Stimulated activated CD4-positive, alpha-beta T cell treated with anti-CD3 and anti-CD28 coated beads, Interleukin-1b, Interleukin-23, amount 100 ng/mL, for 48 hours (primary cell): ENCODE data around the gene DOCK1.
"Not testable (repeated sequence)": the region's sequence is repeated elsewhere in the genome, so short reads cannot be mapped to it uniquely, and the experiment has no call there.

Source experiments
- DNase-seq: peaks from one replicate; pipeline ENCODE4 v3.0.0-alpha.2; 2020

DOCK1 gene

GRCh38 chr10:126903656-126904360 lies 1.4 kb upstream of the DOCK1 start:
- no peak for DNase-seq

- DNase-seq: no peak
Observed at GRCh38 chr10:126904516-126904817, 761 bp upstream of the DOCK1 start.

GRCh38 chr10:126905776-126906703 lies 812 bp downstream of the DOCK1 start:
- DNase-seq: no peak

- no peak for DNase-seq
Observed at GRCh38 chr10:126906704-126907422, 1.6 kb downstream of the DOCK1 start.

GRCh38 chr10:126907423-126907970 lies 2.3 kb downstream of the DOCK1 start:
- no peak for DNase-seq

- DNase-seq: no peak
Observed at GRCh38 chr10:126908225-126908624, 3.0 kb downstream of the DOCK1 start.

GRCh38 chr10:126908729-126909128 lies 3.5 kb downstream of the DOCK1 start:
- DNase-seq: no peak

- DNase-seq: no peak
Observed at GRCh38 chr10:126909147-126909546, 3.9 kb downstream of the DOCK1 start.

- no peak for DNase-seq
Observed at GRCh38 chr10:126910196-126910595, 5.0 kb downstream of the DOCK1 start.

- DNase-seq: no peak
Observed at GRCh38 chr10:126910798-126911197, 5.6 kb downstream of the DOCK1 start.

GRCh38 chr10:126911301-126911700 lies 6.1 kb downstream of the DOCK1 start:
- no peak for DNase-seq

- no peak for DNase-seq
Observed at GRCh38 chr10:126913316-126913715, 8.1 kb downstream of the DOCK1 start.

GRCh38 chr10:126914561-126914960 lies 9.3 kb downstream of the DOCK1 start:
- DNase-seq: no peak

GRCh38 chr10:126916952-126917351 lies 11.7 kb downstream of the DOCK1 start:
- not testable (repeated sequence) for DNase-seq

- no peak for DNase-seq
Observed at GRCh38 chr10:126917375-126917774, 12.1 kb downstream of the DOCK1 start.

- no peak for DNase-seq
Observed at GRCh38 chr10:126917975-126918908, 13.0 kb downstream of the DOCK1 start.

GRCh38 chr10:126919426-126919825 lies 14.2 kb downstream of the DOCK1 start:
- DNase-seq: no peak

GRCh38 chr10:126921162-126921561 lies 15.9 kb downstream of the DOCK1 start:
- no peak for DNase-seq

- DNase-seq: no peak
Observed at GRCh38 chr10:126921974-126922525, 16.8 kb downstream of the DOCK1 start.

GRCh38 chr10:126924180-126924914 lies 19.1 kb downstream of the DOCK1 start:
- DNase-seq: no peak

- DNase-seq: no peak
Observed at GRCh38 chr10:126924915-126925300, 19.7 kb downstream of the DOCK1 start.
